Neural cell (in vitro differentiated cells): ENCODE data around the gene DIDO1. TPM values are rescaled to one million over a fixed set of nuclear protein-coding genes. Genes with fewer than 3 reads are reported as not detected.

ENCODE experiments used
- H2AFZ ChIP-seq: fragments of 200-600, 300-800 bp; sonication (generic), shearing (Covaris generic); 2 replicates; pipeline ENCODE4 v1.6.0; 2014; ENCODE audit warnings: low read depth, mild to moderate bottlenecking, antibody characterized with exemption, low read length, moderate library complexity
- H3F3A ChIP-seq: fragments of 200-600 bp; shearing (Covaris generic); 2 replicates; pipeline ENCODE4 v1.6.1; 2016; ENCODE audit warnings: mild to moderate bottlenecking, moderate library complexity, mixed read lengths, antibody characterized with exemption, low read length; ENCODE audit not compliant: insufficient read depth, poor library complexity, severe bottlenecking
- H3K27ac ChIP-seq: fragments of 200-600, 300-800 bp; sonication (generic), shearing (Covaris generic); 2 replicates; pipeline ENCODE4 v1.5.1; 2014; ENCODE audit warnings: mild to moderate bottlenecking, low read length, moderate library complexity
- H3K27me3 ChIP-seq: fragments of 300-800, 200-600 bp; sonication (generic), shearing (Covaris generic); 2 replicates; pipeline ENCODE4 v1.6.0; 2014; ENCODE audit warnings: mild to moderate bottlenecking, low read depth, low read length, moderate library complexity; ENCODE audit not compliant: insufficient read depth
- H3K36me3 ChIP-seq: fragments of 300-800, 200-600 bp; sonication (generic), shearing (Covaris generic); 2 replicates; pipeline ENCODE4 v1.5.1; 2014; ENCODE audit warnings: mild to moderate bottlenecking, antibody characterized with exemption, low read length, moderate library complexity; ENCODE audit not compliant: insufficient read depth
- H3K4me2 ChIP-seq: fragments of 300-800, 200-600 bp; sonication (generic), shearing (Covaris generic); 2 replicates; pipeline ENCODE4 v1.6.0; 2014; ENCODE audit warnings: mild to moderate bottlenecking, low read length
- H3K4me3 ChIP-seq: fragments of 300-800, 200-600 bp; sonication (generic), shearing (Covaris generic); 2 replicates; pipeline ENCODE4 v1.5.1; 2014; ENCODE audit warnings: mild to moderate bottlenecking, low read length, moderate library complexity
- H3K79me2 ChIP-seq: fragments of 200-600 bp; shearing (Covaris generic); replicated peaks from 2 replicates; pipeline ENCODE4 v1.6.0; 2014; ENCODE audit warnings: mild to moderate bottlenecking, low read length, moderate library complexity; ENCODE audit not compliant: insufficient read depth
- H3K9ac ChIP-seq: fragments of 300-800, 200-600 bp; sonication (generic), shearing (Covaris generic); 2 replicates; pipeline ENCODE4 v1.6.1; 2016; ENCODE audit warnings: mild to moderate bottlenecking, low read length, mixed read lengths
- H3K9me2 ChIP-seq: fragments of 200-600 bp; shearing (Covaris generic); 2 replicates; pipeline ENCODE4 v1.6.1; 2016; ENCODE audit warnings: mild to moderate bottlenecking, low read length, mixed read lengths; ENCODE audit not compliant: insufficient read depth
- H3K9me3 ChIP-seq: fragments of 200-600, 300-800 bp; sonication (generic), shearing (Covaris generic); 2 replicates; pipeline ENCODE4 v1.6.1; 2016; ENCODE audit warnings: mild to moderate bottlenecking, mixed run types, low read length, moderate library complexity, mixed read lengths
- H4K20me1 ChIP-seq: fragments of 200-600 bp; shearing (Covaris generic); 2 replicates; pipeline ENCODE4 v1.6.1; 2016; ENCODE audit warnings: mild to moderate bottlenecking, mixed run types; ENCODE audit not compliant: insufficient read depth
- CTCF ChIP-seq: fragments of 450-650 bp; IDR thresholded peaks from 2 replicates; pipeline ENCODE4 v1.5.1; 2014; ENCODE audit warnings: antibody characterized with exemption, mild to moderate bottlenecking, moderate library complexity; ENCODE audit not compliant: poor library complexity, severe bottlenecking
- EP300 ChIP-seq: fragments of 450-650 bp; conservative IDR thresholded peaks from 2 replicates; pipeline ENCODE4 v1.6.1; 2014; ENCODE audit warnings: antibody characterized with exemption, mild to moderate bottlenecking, moderate library complexity; ENCODE audit not compliant: poor library complexity, severe bottlenecking
- EZH2 ChIP-seq: fragments of 200-600, 300-800 bp; shearing (Covaris generic), sonication (generic); IDR thresholded peaks from 2 replicates; pipeline ENCODE4 v1.6.1; 2014; ENCODE audit warnings: antibody characterized with exemption, low read length, borderline replicate concordance, mild to moderate bottlenecking; ENCODE audit not compliant: insufficient read depth, poor library complexity, severe bottlenecking
- MXI1 ChIP-seq: fragments of 450-650 bp; conservative IDR thresholded peaks from 2 replicates; pipeline ENCODE4 v1.6.1; 2014; ENCODE audit warnings: antibody characterized with exemption, mild to moderate bottlenecking; ENCODE audit not compliant: poor library complexity, severe bottlenecking
- POLR2AphosphoS5 ChIP-seq: IDR thresholded peaks from 2 replicates; pipeline ENCODE4 v1.6.1; 2012
- RAD21 ChIP-seq: fragments of 450-650 bp; conservative IDR thresholded peaks from 2 replicates; pipeline ENCODE4 v1.6.1; 2014; ENCODE audit warnings: antibody characterized with exemption, mild to moderate bottlenecking, moderate library complexity
- REST ChIP-seq: IDR thresholded peaks from 2 replicates; pipeline ENCODE4 v1.6.1; 2012; ENCODE audit warnings: borderline replicate concordance
- SMC3 ChIP-seq: fragments of 450-650 bp; conservative IDR thresholded peaks from 2 replicates; pipeline ENCODE4 v1.6.1; 2014; ENCODE audit warnings: antibody characterized with exemption, mild to moderate bottlenecking, moderate library complexity; ENCODE audit not compliant: poor library complexity
- TAF1 ChIP-seq: IDR thresholded peaks from 2 replicates; pipeline ENCODE4 v1.6.1; 2012; ENCODE audit warnings: low read depth
- polyA plus RNA-seq: library from polyadenylated mRNA; depleted of rRNA; stranded (reverse); fragments of >200 nt; gene quantifications from 2 replicates; pipeline ENCODE4 v1.2.3, GENCODE V29; 2014

The DIDO1 gene
- polyA plus RNA-seq, 1 donor from 2014 or later, result 42.8 TPM

- Histone ChIP-seq H3F3A (no peaks in the 10 kb centered on the region), H3K9me3 (no peaks in the 10 kb centered on the region), H3K4me2 (no peak overlapping the region), H2AFZ (no peak overlapping the region), H3K27ac (no peak overlapping the region), H4K20me1 (no peaks in the 10 kb centered on the region), H3K79me2 (no peaks in the 10 kb centered on the region), H3K4me3 (no peak overlapping the region), H3K27me3 (no peaks in the 10 kb centered on the region), H3K36me3 (no peaks in the 10 kb centered on the region), H3K9ac (no peak overlapping the region), H3K9me2 (no peaks in the 10 kb centered on the region)
- TF ChIP-seq TAF1, result no peak
- TF ChIP-seq CTCF, result no peak
- TF ChIP-seq EZH2, result no peak
- no peak for TF ChIP-seq REST
- TF ChIP-seq SMC3, result no peak
- no peak for TF ChIP-seq POLR2AphosphoS5
- TF ChIP-seq EP300, result no peak
- no peak for TF ChIP-seq RAD21
- no peak for TF ChIP-seq MXI1
Observed at GRCh38 chr20:62884556-62884955, 41.7 kb downstream of the DIDO1 start.

GRCh38 chr20:62882426-62882825 is 43.9 kb downstream of the DIDO1 start:
- no peaks in the 10 kb centered on the region for H3K79me2 ChIP-seq
- H3K27me3 ChIP-seq, result no peaks in the 10 kb centered on the region
- no peaks in the 10 kb centered on the region for H3F3A ChIP-seq
- H3K36me3 ChIP-seq, result no peaks in the 10 kb centered on the region
- no peak overlapping the region for H3K9ac ChIP-seq
- no peak overlapping the region for H3K4me3 ChIP-seq
- no peaks in the 10 kb centered on the region for H4K20me1 ChIP-seq
- no peak for TF ChIP-seq EP300
- TF ChIP-seq POLR2AphosphoS5, result no peak
- no peak for TF ChIP-seq MXI1
- no peak for TF ChIP-seq CTCF
- no peak for TF ChIP-seq REST
- no peak overlapping the region for H3K27ac ChIP-seq
- H3K9me2 ChIP-seq, result no peaks in the 10 kb centered on the region
- no peak overlapping the region for H2AFZ ChIP-seq
- no peaks in the 10 kb centered on the region for H3K9me3 ChIP-seq
- no peak overlapping the region for H3K4me2 ChIP-seq
